IMR-90 (cell line): ENCODE data around the gene C2CD4D. TPM values are rescaled to one million over a fixed set of nuclear protein-coding genes. Genes with fewer than 3 reads are reported as not detected.

Experiments
- ATAC-seq: fragments of 200-7000 bp; cut with Tn5 transposase; 2 replicates; pipeline ENCODE4 v1.9.1; 2020; ENCODE audit warnings: low read depth, mild to moderate bottlenecking, moderate library complexity
- BruUV-seq: library from RNA; stranded (reverse); fragments of 400-500 nt; replicated peaks from 2 replicates; lab custom pipeline; 2021; lab: Mats Ljungman, UMichigan
- CTCF ChIA-PET: fragments of 300-600 bp; formaldehyde crosslinking; extraction: SDS; loops from one replicate; lab custom pipeline; 2021; ENCODE audit warnings: antibody characterized with exemption; lab: Yijun Ruan, JAX
- POLR2A ChIA-PET: fragments of 300-600 bp; sonication (Branson Sonifier 250); formaldehyde crosslinking; loops from one replicate; lab custom pipeline; 2022; ENCODE audit warnings: antibody characterized with exemption; ENCODE audit not compliant: unreplicated experiment; lab: Charles Lee
- DNase-seq: peaks from one replicate; pipeline ENCODE4 v3.0.0; 2013
- H2AFZ ChIP-seq: replicated peaks from 2 replicates; pipeline ENCODE3; 2013; ENCODE audit warnings: low read length, mild to moderate bottlenecking; ENCODE audit not compliant: poor library complexity
- H2AK5ac ChIP-seq: 2 replicates; pipeline ENCODE4 v1.6.1; 2013; ENCODE audit warnings: low read depth, low read length, inconsistent platforms
- H2AK9ac ChIP-seq: replicated peaks from 2 replicates; pipeline ENCODE3; 2013; ENCODE audit warnings: mild to moderate bottlenecking, low read depth, low read length, moderate library complexity; ENCODE audit not compliant: poor library complexity
- H2BK120ac ChIP-seq: 2 replicates; pipeline ENCODE4 v1.6.1; 2013; ENCODE audit warnings: low read depth, low read length, inconsistent platforms
- H2BK15ac ChIP-seq: 3 replicates; pipeline ENCODE4 v1.6.1; 2013; ENCODE audit warnings: low read depth, low read length, inconsistent platforms
- H2BK20ac ChIP-seq: 2 replicates; pipeline ENCODE4 v1.6.1; 2013; ENCODE audit warnings: low read depth, mild to moderate bottlenecking, inconsistent platforms, low read length, moderate library complexity
- H2BK5ac ChIP-seq: 2 replicates; pipeline ENCODE4 v1.6.1; 2013; ENCODE audit warnings: mild to moderate bottlenecking, low read depth, low read length, inconsistent platforms; ENCODE audit not compliant: poor library complexity, severe bottlenecking
- H3K14ac ChIP-seq: replicated peaks from 2 replicates; pipeline ENCODE4 v1.6.1; 2013; ENCODE audit warnings: low read depth, low read length, inconsistent platforms
- H3K18ac ChIP-seq: 2 replicates; pipeline ENCODE4 v1.6.1; 2013; ENCODE audit warnings: low read depth, low read length, control low read depth
- H3K23ac ChIP-seq: 2 replicates; pipeline ENCODE4 v1.6.1; 2013; ENCODE audit warnings: low read depth, low read length, inconsistent platforms
- H3K27ac ChIP-seq: 2 replicates; pipeline ENCODE4 v1.5.1; 2013; ENCODE audit warnings: mild to moderate bottlenecking, control low read depth, low read length; ENCODE audit not compliant: insufficient read depth
- H3K27me3 ChIP-seq: 2 replicates; pipeline ENCODE4 v1.6.1; 2013; ENCODE audit warnings: low read length; ENCODE audit not compliant: control insufficient read depth, insufficient read depth
- H3K36me3 ChIP-seq: 2 replicates; pipeline ENCODE4 v1.6.1; 2013; ENCODE audit warnings: low read length, mixed read lengths; ENCODE audit not compliant: control insufficient read depth, insufficient read depth
- H3K4ac ChIP-seq: 2 replicates; pipeline ENCODE4 v1.6.1; 2013; ENCODE audit warnings: low read depth, low read length, inconsistent platforms
- H3K4me1 ChIP-seq: 2 replicates; pipeline ENCODE4 v1.6.1; 2013; ENCODE audit warnings: low read length, mixed read lengths; ENCODE audit not compliant: control insufficient read depth, insufficient read depth
- H3K4me2 ChIP-seq: 2 replicates; pipeline ENCODE4 v1.6.1; 2013; ENCODE audit warnings: low read depth, mild to moderate bottlenecking, control low read depth, low read length, moderate library complexity
- H3K4me3 ChIP-seq: 2 replicates; pipeline ENCODE4 v1.5.1; 2013; ENCODE audit warnings: low read depth, mild to moderate bottlenecking, control low read depth, low read length, moderate library complexity; ENCODE audit not compliant: insufficient read depth
- H3K56ac ChIP-seq: 2 replicates; pipeline ENCODE4 v1.6.1; 2013; ENCODE audit warnings: low read length, inconsistent platforms; ENCODE audit not compliant: insufficient read depth; ENCODE audit errors: extremely low read depth
- H3K79me1 ChIP-seq, 2 experiments: 2 replicates each; pipeline ENCODE4 v1.6.1; 2013; ENCODE audit warnings: low read length in 2 of 2, inconsistent platforms in 1 of 2, low read depth in 1 of 2
- H3K9ac ChIP-seq: 2 replicates; pipeline ENCODE4 v1.6.1; 2013; ENCODE audit warnings: low read depth, low read length, control low read depth
- H3K9me1 ChIP-seq: 2 replicates; pipeline ENCODE4 v1.6.1; 2013; ENCODE audit warnings: low read length, inconsistent platforms; ENCODE audit not compliant: insufficient read depth
- H3K9me3 ChIP-seq: 2 replicates; pipeline ENCODE4 v1.6.1; 2013; ENCODE audit warnings: low read length; ENCODE audit not compliant: control insufficient read depth, insufficient read depth
- H4K20me1 ChIP-seq: 2 replicates; pipeline ENCODE4 v1.6.1; 2013; ENCODE audit warnings: low read length, inconsistent platforms; ENCODE audit not compliant: insufficient read depth
- H4K5ac ChIP-seq: 2 replicates; pipeline ENCODE4 v1.6.1; 2013; ENCODE audit warnings: mild to moderate bottlenecking, low read depth, low read length, control low read depth
- H4K8ac ChIP-seq, 2 experiments: 2 replicates each; pipeline ENCODE4 v1.6.1; 2013; ENCODE audit warnings: low read depth in 2 of 2, low read length in 2 of 2, control low read depth in 1 of 2, inconsistent platforms in 1 of 2
- H4K91ac ChIP-seq: 2 replicates; pipeline ENCODE4 v1.6.1; 2013; ENCODE audit warnings: low read depth, low read length, inconsistent platforms; ENCODE audit not compliant: insufficient read depth
- BHLHE40 ChIP-seq: fragments of 150-350 bp; IDR thresholded peaks from 2 replicates; pipeline ENCODE4 v1.6.1; 2016; ENCODE audit warnings: mild to moderate bottlenecking, low read depth, low read length
- CEBPB ChIP-seq: IDR thresholded peaks from 2 replicates; pipeline ENCODE4 v1.6.1; 2012; ENCODE audit warnings: low read depth, low read length, improper control_type of control experiment
- CTCF ChIP-seq: conservative IDR thresholded peaks from 2 replicates; pipeline ENCODE4 v1.5.1; 2012; ENCODE audit warnings: mild to moderate bottlenecking, low read depth, low read length, improper control_type of control experiment
- ELK1 ChIP-seq: fragments of 150-350 bp; IDR thresholded peaks from 2 replicates; pipeline ENCODE4 v1.6.1; 2016; ENCODE audit warnings: low read depth, mild to moderate bottlenecking, low read length, moderate library complexity, borderline replicate concordance
- FOS ChIP-seq: fragments of 150-350 bp; IDR thresholded peaks from 2 replicates; pipeline ENCODE4 v1.6.1; 2016; ENCODE audit warnings: low read depth, low read length
- MAFK ChIP-seq: IDR thresholded peaks from 2 replicates; pipeline ENCODE4 v1.6.1; 2012; ENCODE audit warnings: low read depth, low read length, improper control_type of control experiment
- MAZ ChIP-seq: IDR thresholded peaks from 2 replicates; pipeline ENCODE4 v1.6.1; 2012; ENCODE audit warnings: low read depth, mild to moderate bottlenecking, low read length, improper control_type of control experiment, moderate library complexity, borderline replicate concordance
- MXI1 ChIP-seq: IDR thresholded peaks from 2 replicates; pipeline ENCODE4 v1.6.1; 2012; ENCODE audit warnings: low read depth, mild to moderate bottlenecking, low read length, moderate library complexity, borderline replicate concordance
- POLR2A ChIP-seq: IDR thresholded peaks from 2 replicates; pipeline ENCODE4 v1.6.1; 2012; ENCODE audit warnings: mild to moderate bottlenecking, low read depth, low read length
- RAD21 ChIP-seq: IDR thresholded peaks from 2 replicates; pipeline ENCODE4 v1.6.1; 2012; ENCODE audit warnings: low read length, improper control_type of control experiment
- RCOR1 ChIP-seq: IDR thresholded peaks from 2 replicates; pipeline ENCODE4 v1.6.1; 2012; ENCODE audit warnings: mild to moderate bottlenecking, low read length, improper control_type of control experiment; ENCODE audit not compliant: insufficient replicate concordance
- RFX5 ChIP-seq: IDR thresholded peaks from 2 replicates; pipeline ENCODE4 v1.8.0; 2012; ENCODE audit warnings: low read depth, mild to moderate bottlenecking, low read length, moderate library complexity
- SMC3 ChIP-seq: fragments of 150-350 bp; IDR thresholded peaks from 2 replicates; pipeline ENCODE4 v1.6.1; 2016; ENCODE audit warnings: low read depth, mild to moderate bottlenecking, antibody characterized with exemption, low read length, moderate library complexity
- WGBS, 2 experiments: methylation state at CpG; one replicate each; pipeline versions ENCODE4 v1.1.5 to v1.1.7; 2013; ENCODE audit warnings: missing lambda C conversion rate in 2 of 2; ENCODE audit not compliant: insufficient read length in 1 of 2; ENCODE audit errors: extremely low coverage in 2 of 2; 5-methylcytosine and 5-hydroxymethylcytosine counted together
- dilution Hi-C: fragments of 300-500 bp; cut with HindIII; formaldehyde crosslinking; loops from one replicate; pipeline ENCODE4 v1.14.3; 2018; ENCODE audit warnings: low sequenced_read_pairs; ENCODE audit not compliant: unreplicated experiment
- in situ Hi-C: fragments of 300-500 bp; cut with MboI; formaldehyde crosslinking; loops from 3 replicates; pipeline ENCODE4 v1.14.3; 2019; ENCODE audit warnings: low sequenced_read_pairs, inconsistent platforms, mixed read lengths
- intact Hi-C: fragments of 100-400 bp; cut with micrococcal nuclease; formaldehyde crosslinking; loops from 2 replicates; pipeline ENCODE4 v1.10.0; 2022
- polyA plus RNA-seq, 3 experiments: library from polyadenylated mRNA; depleted of rRNA; stranded (reverse); fragments of >200 nt; gene quantifications; 2 replicates each; pipeline ENCODE4 v1.2.3, GENCODE V29; 2012; ENCODE audit warnings: low replicate concordance in 1 of 3
- total RNA-seq: library from RNA; depleted of rRNA; stranded (reverse); fragments of >200 nt; gene quantifications from 2 replicates; pipeline ENCODE4 v1.2.3, GENCODE V29; 2012

The C2CD4D gene
- total and polyA plus RNA-seq, 2 of the 4 experiments (the other 2 are of a cell fraction) = not detected

GRCh38 chr1:151799179-151800022 lies 40.2 kb downstream of the C2CD4D start (continued):
- no peak for TF ChIP-seq RCOR1

- WGBS, 2 experiments = no CpG with 5 or more reads among the region's 5 CpGs
- Histone ChIP-seq H3K36me3 (no peaks in the 10 kb centered on the region), H3K18ac (no peak overlapping the region), H3K4me1 (no peaks in the 10 kb centered on the region), H4K20me1 (no peaks in the 10 kb centered on the region), H2BK15ac (no peak overlapping the region), H2BK5ac (no peak overlapping the region), H3K9me1 (no peaks in the 10 kb centered on the region), H4K5ac (no peak overlapping the region), H3K27me3 (peaks cover 65% of the 10 kb centered on the region), H3K14ac (no peak overlapping the region), H2BK20ac (no peak overlapping the region), H2AK5ac (no peak overlapping the region), H2AK9ac (no peak overlapping the region), H3K23ac (no peak overlapping the region), H3K4me3 (no peak overlapping the region), H3K56ac (no peak overlapping the region), H4K91ac (no peak overlapping the region), H3K9ac (no peak overlapping the region), H3K4me2 (no peak overlapping the region), H4K8ac (no peak overlapping the region), H3K79me1 (no peaks in the 10 kb centered on the region), H2BK120ac (no peak overlapping the region), H3K4ac (no peak overlapping the region), H3K27ac (no peak overlapping the region), H2AFZ (no peak overlapping the region), H3K9me3 (no peaks in the 10 kb centered on the region)
- ChIA-PET CTCF (no interaction called here), POLR2A (no interaction called here)
- ATAC-seq (no peak), DNase-seq (no peak)
- TF ChIP-seq RFX5 = no peak
- TF ChIP-seq ELK1 = no peak
- TF ChIP-seq CEBPB = no peak
- TF ChIP-seq SMC3 = no peak
- TF ChIP-seq CTCF = no peak
- TF ChIP-seq BHLHE40 = no peak
- no peak for TF ChIP-seq MAZ
- no peak for TF ChIP-seq MAFK
- TF ChIP-seq RCOR1 = no peak
- no peak for TF ChIP-seq POLR2A
- no peak for TF ChIP-seq RAD21
- TF ChIP-seq FOS = no peak
- TF ChIP-seq MXI1 = no peak
- dilution Hi-C loops = loop anchor here (25.0 kb wide), 1 partner anchor 89 kb away; no protein-coding TSS in a partner anchor
- no TSS peak for BruUV-seq
- in situ Hi-C loops = no loop called here
- intact Hi-C loops = no loop called here
Observed at GRCh38 chr1:151798571-151798970, 41.0 kb downstream of the C2CD4D start.
